HL-60 (cell line): Measurements from ENCODE around the gene SLC38A8.

ENCODE experiments used
- DNase-seq, 2 experiments: peaks; one replicate each; pipeline ENCODE4 v3.0.0-alpha.2; 2010 to 2020; ENCODE audit warnings: low read depth in 1 of 2, low spot score in 1 of 2
- H3K27ac ChIP-seq: fragments of 250-450 bp; sonication (Bioruptor Pico); replicated peaks from 2 replicates; pipeline ENCODE4 v1.5.1; 2020; ENCODE audit warnings: mild to moderate bottlenecking, moderate library complexity
- H3K27me3 ChIP-seq: fragments of 250-450 bp; sonication (Bioruptor Pico); 2 replicates; pipeline ENCODE4 v1.5.1; 2021; ENCODE audit warnings: mild to moderate bottlenecking, moderate library complexity; ENCODE audit not compliant: insufficient read depth, poor library complexity, severe bottlenecking
- H3K4me3 ChIP-seq: replicated peaks from 2 replicates; pipeline ENCODE4 v1.5.1; 2011; ENCODE audit warnings: mild to moderate bottlenecking, control low read depth, low read length; ENCODE audit not compliant: insufficient read depth
- GABPA ChIP-seq: IDR thresholded peaks from 2 replicates; pipeline ENCODE4 v1.6.1; 2012; ENCODE audit warnings: low read depth
- POLR2AphosphoS5 ChIP-seq: IDR thresholded peaks from 2 replicates; pipeline ENCODE4 v1.6.1; 2012; ENCODE audit warnings: low read depth
- SPI1 ChIP-seq: IDR thresholded peaks from 2 replicates; pipeline ENCODE4 v1.6.1; 2012; ENCODE audit warnings: low read depth, mild to moderate bottlenecking, borderline replicate concordance
- TF ChIP-seq, protein P1 (sequence below): IDR thresholded peaks from one replicate; pipeline ENCODE4 v1.5.1; 2011; ENCODE audit warnings: low read length, control low read depth, inconsistent platforms; ENCODE audit not compliant: insufficient read depth
- TF ChIP-seq, protein P2 (sequence below): IDR thresholded peaks from 2 replicates; pipeline ENCODE4 v1.6.1; 2012; ENCODE audit warnings: low read depth; ENCODE audit not compliant: insufficient replicate concordance

SLC38A8 gene

DNA sequence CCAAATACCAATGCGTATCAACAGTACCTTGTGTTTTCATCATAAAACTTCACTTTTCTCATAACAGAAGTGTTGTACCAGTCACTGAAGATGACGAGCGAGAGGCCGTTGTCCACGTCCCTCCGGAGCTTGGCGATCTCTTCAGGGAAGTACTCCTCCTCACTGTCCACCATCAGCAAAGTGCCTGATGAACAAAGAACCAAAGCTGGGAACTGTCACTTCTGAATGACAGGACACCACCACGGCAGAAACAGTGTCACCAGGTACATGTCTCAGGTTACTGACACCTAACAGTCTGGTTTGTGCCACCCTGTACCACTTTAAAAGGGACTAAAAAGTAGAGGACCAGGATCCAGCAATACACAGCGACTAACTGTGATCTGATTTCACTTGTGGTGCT lies 25.0 kb upstream of the SLC38A8 start:
- Histone ChIP-seq H3K27me3 (no peaks in the 10 kb centered on the region), H3K27ac (no peak overlapping the region), H3K4me3 (no peak overlapping the region)
- TF ChIP-seq, protein P1, sequence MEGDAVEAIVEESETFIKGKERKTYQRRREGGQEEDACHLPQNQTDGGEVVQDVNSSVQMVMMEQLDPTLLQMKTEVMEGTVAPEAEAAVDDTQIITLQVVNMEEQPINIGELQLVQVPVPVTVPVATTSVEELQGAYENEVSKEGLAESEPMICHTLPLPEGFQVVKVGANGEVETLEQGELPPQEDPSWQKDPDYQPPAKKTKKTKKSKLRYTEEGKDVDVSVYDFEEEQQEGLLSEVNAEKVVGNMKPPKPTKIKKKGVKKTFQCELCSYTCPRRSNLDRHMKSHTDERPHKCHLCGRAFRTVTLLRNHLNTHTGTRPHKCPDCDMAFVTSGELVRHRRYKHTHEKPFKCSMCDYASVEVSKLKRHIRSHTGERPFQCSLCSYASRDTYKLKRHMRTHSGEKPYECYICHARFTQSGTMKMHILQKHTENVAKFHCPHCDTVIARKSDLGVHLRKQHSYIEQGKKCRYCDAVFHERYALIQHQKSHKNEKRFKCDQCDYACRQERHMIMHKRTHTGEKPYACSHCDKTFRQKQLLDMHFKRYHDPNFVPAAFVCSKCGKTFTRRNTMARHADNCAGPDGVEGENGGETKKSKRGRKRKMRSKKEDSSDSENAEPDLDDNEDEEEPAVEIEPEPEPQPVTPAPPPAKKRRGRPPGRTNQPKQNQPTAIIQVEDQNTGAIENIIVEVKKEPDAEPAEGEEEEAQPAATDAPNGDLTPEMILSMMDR: no peak
- TF ChIP-seq GABPA: no peak
- TF ChIP-seq POLR2AphosphoS5: no peak
- no peak for TF ChIP-seq SPI1
- TF ChIP-seq, protein P2, sequence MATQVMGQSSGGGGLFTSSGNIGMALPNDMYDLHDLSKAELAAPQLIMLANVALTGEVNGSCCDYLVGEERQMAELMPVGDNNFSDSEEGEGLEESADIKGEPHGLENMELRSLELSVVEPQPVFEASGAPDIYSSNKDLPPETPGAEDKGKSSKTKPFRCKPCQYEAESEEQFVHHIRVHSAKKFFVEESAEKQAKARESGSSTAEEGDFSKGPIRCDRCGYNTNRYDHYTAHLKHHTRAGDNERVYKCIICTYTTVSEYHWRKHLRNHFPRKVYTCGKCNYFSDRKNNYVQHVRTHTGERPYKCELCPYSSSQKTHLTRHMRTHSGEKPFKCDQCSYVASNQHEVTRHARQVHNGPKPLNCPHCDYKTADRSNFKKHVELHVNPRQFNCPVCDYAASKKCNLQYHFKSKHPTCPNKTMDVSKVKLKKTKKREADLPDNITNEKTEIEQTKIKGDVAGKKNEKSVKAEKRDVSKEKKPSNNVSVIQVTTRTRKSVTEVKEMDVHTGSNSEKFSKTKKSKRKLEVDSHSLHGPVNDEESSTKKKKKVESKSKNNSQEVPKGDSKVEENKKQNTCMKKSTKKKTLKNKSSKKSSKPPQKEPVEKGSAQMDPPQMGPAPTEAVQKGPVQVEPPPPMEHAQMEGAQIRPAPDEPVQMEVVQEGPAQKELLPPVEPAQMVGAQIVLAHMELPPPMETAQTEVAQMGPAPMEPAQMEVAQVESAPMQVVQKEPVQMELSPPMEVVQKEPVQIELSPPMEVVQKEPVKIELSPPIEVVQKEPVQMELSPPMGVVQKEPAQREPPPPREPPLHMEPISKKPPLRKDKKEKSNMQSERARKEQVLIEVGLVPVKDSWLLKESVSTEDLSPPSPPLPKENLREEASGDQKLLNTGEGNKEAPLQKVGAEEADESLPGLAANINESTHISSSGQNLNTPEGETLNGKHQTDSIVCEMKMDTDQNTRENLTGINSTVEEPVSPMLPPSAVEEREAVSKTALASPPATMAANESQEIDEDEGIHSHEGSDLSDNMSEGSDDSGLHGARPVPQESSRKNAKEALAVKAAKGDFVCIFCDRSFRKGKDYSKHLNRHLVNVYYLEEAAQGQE: no peak
- DNase-seq: no peak

DNA sequence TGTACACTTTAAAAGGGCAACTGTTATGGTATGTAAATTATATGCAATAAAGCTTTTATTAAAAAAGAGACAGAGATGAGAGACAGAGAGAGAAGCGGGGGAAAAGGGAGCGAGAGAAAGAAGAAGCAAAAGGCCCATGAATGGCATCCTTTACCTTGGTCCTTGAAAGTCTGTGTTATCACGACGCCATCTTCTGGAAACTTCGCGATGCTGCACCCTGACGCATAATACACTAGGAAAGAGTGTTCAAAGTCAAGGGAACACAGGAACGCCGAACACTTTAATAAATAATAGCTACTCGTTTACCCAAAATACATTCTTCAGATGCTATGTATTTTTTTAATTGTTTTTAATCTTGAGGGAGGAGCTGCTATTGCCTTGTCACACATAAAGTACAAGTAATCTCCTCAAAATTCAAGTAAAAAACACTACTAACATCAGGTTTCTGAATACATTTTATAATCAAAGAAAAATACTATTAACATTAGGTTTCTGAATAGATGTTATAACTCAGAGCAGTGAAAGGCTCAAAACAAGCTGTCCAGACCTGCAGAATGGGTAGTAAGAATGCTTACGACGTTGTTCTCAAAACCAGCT lies 23.0 kb upstream of the SLC38A8 start:
- Histone ChIP-seq H3K27me3 (no peaks in the 10 kb centered on the region), H3K4me3 (no peak overlapping the region), H3K27ac (no peak overlapping the region)
- peak in 1 of 2 experiments; percentile 55 for DNase-seq
- TF ChIP-seq, protein P1: peak; percentile 63
- TF ChIP-seq POLR2AphosphoS5: no peak
- no peak for TF ChIP-seq GABPA
- TF ChIP-seq, protein P2: no peak

DNA sequence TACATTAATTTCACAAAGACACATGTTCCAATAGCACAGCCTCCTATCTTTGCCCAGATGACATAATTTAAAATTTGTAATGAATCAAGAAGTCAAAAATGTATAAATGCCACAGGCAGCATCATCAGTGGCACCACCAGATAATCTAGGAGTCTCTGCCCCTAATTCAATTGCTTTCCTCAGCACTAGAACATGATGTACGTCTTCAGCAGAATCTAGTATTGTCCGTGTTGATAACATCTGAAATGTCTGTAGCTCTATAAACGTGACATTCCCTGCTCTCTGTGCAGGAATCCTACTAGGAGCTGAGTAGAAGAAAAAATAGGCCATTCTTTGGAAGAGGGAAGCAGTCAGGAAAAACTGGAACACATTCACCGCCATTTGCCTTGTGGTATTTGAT lies 21.4 kb upstream of the SLC38A8 start:
- TF ChIP-seq GABPA (no peak), POLR2AphosphoS5 (no peak), SPI1 (no peak)
- TF ChIP-seq, protein P1: no peak
- TF ChIP-seq, protein P2: no peak
- H3K27ac ChIP-seq: no peak overlapping the region
- H3K4me3 ChIP-seq: no peak overlapping the region
- DNase-seq: no peak
- H3K27me3 ChIP-seq: no peaks in the 10 kb centered on the region
